Nephron (organoid): ENCODE data around the gene AKNA.

Experiments used
- H3K27ac Mint-ChIP-seq, 3 experiments: 2 replicates each; pipeline ENCODE4 v1.8.0; 2020; ENCODE audit warnings: mixed read lengths in 3 of 3, mild to moderate bottlenecking in 2 of 3, moderate library complexity in 1 of 3
- H3K27me3 Mint-ChIP-seq: 2 replicates; pipeline ENCODE4 v1.8.0; 2021; ENCODE audit warnings: low read depth, mild to moderate bottlenecking, moderate library complexity, mixed read lengths
- H3K36me3 Mint-ChIP-seq: 2 replicates; pipeline ENCODE4 v1.8.0; 2020; ENCODE audit warnings: low read depth, mixed read lengths
- H3K4me1 Mint-ChIP-seq: 2 replicates; pipeline ENCODE4 v1.8.0; 2020; ENCODE audit warnings: mixed read lengths
- H3K4me3 Mint-ChIP-seq, 3 experiments: 2 replicates each; pipeline ENCODE4 v1.8.0; 2020; ENCODE audit warnings: mild to moderate bottlenecking in 3 of 3, mixed read lengths in 3 of 3, moderate library complexity in 2 of 3
- H3K9me3 Mint-ChIP-seq: 2 replicates; pipeline ENCODE4 v1.8.0; 2020; ENCODE audit warnings: mixed read lengths
- TF ChIP-seq, protein P1 (sequence below), 3 experiments: fragments of 200-600 bp; sonication (generic); IDR thresholded peaks; one replicate each; pipeline ENCODE4 v1.5.0; 2021; ENCODE audit warnings: antibody characterized with exemption in 3 of 3; ENCODE audit not compliant: unreplicated experiment in 3 of 3

The AKNA gene

DNA sequence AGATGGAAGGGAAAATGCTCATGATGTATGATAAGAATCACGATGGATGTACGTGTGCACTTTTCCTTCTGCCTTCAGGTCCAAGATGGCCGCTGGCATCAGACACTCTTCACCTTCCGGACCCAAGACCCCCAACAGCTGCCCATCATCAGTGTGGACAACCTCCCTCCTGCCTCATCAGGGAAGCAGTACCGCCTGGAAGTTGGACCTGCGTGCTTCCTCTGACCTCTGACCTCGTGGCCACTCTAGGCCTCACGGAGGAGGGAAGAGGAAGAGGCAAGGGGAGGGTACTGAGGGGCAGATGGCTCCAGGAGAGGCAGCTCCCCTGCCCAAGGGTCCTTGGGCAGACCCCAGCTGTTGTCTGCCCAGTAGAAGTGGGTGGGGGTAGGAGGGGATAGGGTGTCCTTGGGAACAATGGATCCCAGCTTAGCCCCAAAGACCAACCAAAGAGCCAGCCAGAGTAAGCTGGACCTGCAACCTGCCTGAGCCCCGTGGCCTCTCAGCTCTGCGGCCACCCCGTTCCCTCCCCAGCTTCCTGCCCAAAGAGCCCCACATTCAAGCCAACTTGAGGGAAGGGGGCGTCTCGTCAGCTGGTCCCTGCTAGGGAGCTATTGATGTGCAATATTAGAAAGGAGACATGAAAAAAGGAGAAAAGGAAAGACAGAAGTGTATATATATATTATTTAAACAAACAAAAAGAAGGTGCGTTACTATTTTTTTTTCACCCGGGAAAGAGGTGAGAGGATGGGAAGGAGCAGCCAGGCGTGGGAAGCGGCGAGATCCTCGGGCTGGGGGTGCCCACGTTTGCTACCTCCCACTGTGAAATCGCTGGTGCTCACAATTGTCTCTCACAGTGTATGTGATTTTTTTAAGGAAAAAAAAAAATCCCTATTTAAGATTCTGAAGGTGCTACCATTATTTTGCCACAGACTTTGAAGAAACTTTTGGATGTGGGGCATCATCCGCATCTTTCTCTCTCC lies 77.0 kb downstream of the AKNA start:
- peaks cover 4% of the 10 kb centered on the region for H3K27me3 Mint-ChIP-seq
- H3K9me3 Mint-ChIP-seq: no peaks in the 10 kb centered on the region
- no peak overlapping the region for H3K27ac Mint-ChIP-seq
- H3K4me3 Mint-ChIP-seq: no peak overlapping the region
- TF ChIP-seq, protein P1, sequence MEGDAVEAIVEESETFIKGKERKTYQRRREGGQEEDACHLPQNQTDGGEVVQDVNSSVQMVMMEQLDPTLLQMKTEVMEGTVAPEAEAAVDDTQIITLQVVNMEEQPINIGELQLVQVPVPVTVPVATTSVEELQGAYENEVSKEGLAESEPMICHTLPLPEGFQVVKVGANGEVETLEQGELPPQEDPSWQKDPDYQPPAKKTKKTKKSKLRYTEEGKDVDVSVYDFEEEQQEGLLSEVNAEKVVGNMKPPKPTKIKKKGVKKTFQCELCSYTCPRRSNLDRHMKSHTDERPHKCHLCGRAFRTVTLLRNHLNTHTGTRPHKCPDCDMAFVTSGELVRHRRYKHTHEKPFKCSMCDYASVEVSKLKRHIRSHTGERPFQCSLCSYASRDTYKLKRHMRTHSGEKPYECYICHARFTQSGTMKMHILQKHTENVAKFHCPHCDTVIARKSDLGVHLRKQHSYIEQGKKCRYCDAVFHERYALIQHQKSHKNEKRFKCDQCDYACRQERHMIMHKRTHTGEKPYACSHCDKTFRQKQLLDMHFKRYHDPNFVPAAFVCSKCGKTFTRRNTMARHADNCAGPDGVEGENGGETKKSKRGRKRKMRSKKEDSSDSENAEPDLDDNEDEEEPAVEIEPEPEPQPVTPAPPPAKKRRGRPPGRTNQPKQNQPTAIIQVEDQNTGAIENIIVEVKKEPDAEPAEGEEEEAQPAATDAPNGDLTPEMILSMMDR (IDR thresholded peaks at IDR 0.05; ENCODE audit: unreplicated experiment in 3 of 3): no peak
- peaks cover 1% of the 10 kb centered on the region for H3K4me1 Mint-ChIP-seq
- peaks cover 28% of the 10 kb centered on the region for H3K36me3 Mint-ChIP-seq

DNA sequence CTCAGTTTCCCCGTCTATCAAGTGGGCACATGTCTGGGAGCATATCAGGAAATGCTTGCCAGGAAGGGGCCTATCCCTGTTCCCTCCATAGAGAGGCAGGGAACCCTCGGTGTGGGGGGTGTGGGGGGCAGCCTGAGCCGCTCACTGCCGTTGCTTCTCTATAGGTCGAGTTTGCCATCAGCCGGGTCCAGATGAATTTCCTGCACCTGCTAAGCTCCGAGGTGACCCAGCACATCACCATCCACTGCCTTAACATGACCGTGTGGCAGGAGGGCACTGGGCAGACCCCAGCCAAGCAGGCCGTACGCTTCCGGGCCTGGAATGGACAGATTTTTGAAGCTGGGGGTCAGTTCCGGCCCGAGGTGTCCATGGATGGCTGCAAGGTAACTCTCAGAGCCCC lies 78.7 kb downstream of the AKNA start:
- Mint-ChIP-seq H3K27me3 (peaks cover 4% of the 10 kb centered on the region), H3K4me3 (no peak overlapping the region), H3K4me1 (peaks cover 9% of the 10 kb centered on the region), H3K9me3 (no peaks in the 10 kb centered on the region), H3K36me3 (peaks cover 30% of the 10 kb centered on the region), H3K27ac (no peak overlapping the region)
- TF ChIP-seq, protein P1 (IDR thresholded peaks at IDR 0.05; ENCODE audit: unreplicated experiment in 3 of 3): no peak

- TF ChIP-seq, protein P1 (IDR thresholded peaks at IDR 0.05; ENCODE audit: unreplicated experiment in 3 of 3): no peak
- Mint-ChIP-seq H3K27me3 (peaks cover 4% of the 10 kb centered on the region), H3K27ac (no peak overlapping the region), H3K4me3 (no peak overlapping the region), H3K36me3 (peaks cover 35% of the 10 kb centered on the region), H3K9me3 (no peaks in the 10 kb centered on the region), H3K4me1 (peaks cover 9% of the 10 kb centered on the region)
These were observed 79.3 kb downstream of the AKNA start for GRCh38 chr9:114308361-114308950.

GRCh38 chr9:114307899-114308267 lies 79.9 kb downstream of the AKNA start:
- Mint-ChIP-seq H3K4me1 (peaks cover 9% of the 10 kb centered on the region), H3K9me3 (no peaks in the 10 kb centered on the region), H3K27me3 (peaks cover 4% of the 10 kb centered on the region), H3K36me3 (peaks cover 32% of the 10 kb centered on the region), H3K27ac (no peak overlapping the region), H3K4me3 (no peak overlapping the region)
- TF ChIP-seq, protein P1 (IDR thresholded peaks at IDR 0.05; ENCODE audit: unreplicated experiment in 3 of 3): no peak

- Mint-ChIP-seq H3K9me3 (no peaks in the 10 kb centered on the region), H3K4me3 (no peak overlapping the region), H3K4me1 (peaks cover 9% of the 10 kb centered on the region), H3K27ac (no peak overlapping the region), H3K27me3 (peaks cover 4% of the 10 kb centered on the region), H3K36me3 (peaks cover 17% of the 10 kb centered on the region)
- TF ChIP-seq, protein P1 (IDR thresholded peaks at IDR 0.05; ENCODE audit: unreplicated experiment in 3 of 3): no peak
These were observed 83.2 kb downstream of the AKNA start for GRCh38 chr9:114304416-114305188.
